Measurements from ENCODE around the gene PLA2G4E.

PLA2G4E gene

GRCh38 chr15:41974041-41974440 is 46.8 kb downstream of the PLA2G4E start:
- no peak for DNase-seq

DNA sequence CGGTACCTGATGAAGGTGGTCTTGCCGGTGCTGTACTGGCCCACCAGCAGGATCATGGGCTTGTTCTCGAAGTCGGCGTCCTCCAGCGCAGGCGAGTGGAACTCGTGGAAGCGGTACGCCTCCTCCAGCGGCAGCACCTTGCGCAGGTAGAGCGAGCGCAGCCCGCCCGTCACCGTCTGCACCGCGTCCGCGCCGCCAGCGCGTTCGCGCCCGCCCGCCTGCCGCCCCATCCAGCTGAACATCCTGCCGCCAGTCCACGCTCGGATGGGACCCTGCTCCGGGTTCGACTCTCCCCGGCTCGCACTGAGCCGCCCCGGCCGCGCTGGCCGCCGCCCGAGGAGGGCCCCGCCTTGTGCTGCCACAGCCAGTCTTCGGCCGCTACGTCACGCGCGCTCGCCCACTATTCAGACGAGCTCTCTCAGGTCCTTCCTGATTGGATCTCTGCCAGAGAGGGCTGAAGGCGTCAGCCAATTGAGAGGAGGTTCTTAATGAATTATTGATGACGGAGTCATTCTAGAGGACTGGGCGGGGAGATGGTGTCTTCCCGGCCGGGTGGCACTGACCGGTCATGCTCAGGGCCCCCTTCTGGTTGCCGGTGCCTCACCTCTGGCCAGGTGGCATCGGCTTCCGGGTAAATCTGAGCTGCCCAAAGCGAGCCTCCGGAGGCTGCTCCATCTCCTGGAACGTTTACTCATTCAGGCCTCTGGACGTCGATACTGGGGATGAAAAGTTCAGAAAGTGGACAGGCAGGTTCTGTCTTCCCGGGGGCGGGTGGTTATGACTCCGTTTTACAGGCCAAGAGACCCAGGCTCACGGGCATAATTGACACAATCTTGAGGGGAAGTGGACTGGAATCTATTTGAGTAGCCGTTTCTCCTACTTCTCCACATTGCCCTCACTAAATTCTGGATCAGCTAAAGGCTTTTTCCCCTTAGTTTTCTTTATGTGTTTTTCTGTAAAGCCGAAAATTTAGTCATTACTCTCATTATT is 48.3 kb downstream of the PLA2G4E start, which contains the start of gene EHD4:
TSS of gene EHD4 (minus strand) at position 305 of the 990 bp plus-strand sequence. CDS start at position 242, 63 bp downstream.
- DNase-seq, result peak; percentile 99

- no peak for DNase-seq
Observed at GRCh38 chr15:41971895-41972252, 49.0 kb downstream of the PLA2G4E start.

- peak; percentile 60 for DNase-seq
Observed at GRCh38 chr15:41971089-41971894, 49.5 kb downstream of the PLA2G4E start.

GRCh38 chr15:41970456-41970855 is 50.4 kb downstream of the PLA2G4E start:
- no peak for DNase-seq

DNA sequence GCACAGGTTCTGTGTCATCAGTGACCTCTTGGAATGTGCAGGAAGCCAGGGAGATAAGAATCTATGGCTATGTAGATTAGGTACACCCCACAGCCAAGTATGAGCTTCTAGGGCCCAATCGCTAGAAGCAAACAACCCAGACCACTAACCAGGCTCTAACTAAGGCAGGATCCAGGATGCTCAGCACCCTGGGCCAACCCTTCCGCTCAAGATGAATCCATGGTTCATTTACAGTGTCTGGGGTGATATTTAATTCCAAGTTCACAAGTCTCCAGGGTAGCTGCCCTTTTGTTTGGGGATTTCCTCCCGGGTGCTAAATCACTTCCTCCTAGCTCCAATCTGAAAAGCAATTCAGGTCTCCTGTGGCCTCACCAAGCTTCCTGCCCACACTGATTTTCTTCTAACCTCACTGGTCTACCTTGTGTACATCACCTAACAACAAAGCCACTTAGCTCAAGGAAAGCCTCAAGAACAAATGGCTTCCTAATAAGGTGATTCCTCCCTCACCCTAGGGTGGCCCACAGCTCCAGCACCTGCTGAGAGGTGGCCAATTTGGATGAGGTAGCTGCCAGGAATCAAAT is 50.9 kb downstream of the PLA2G4E start:
- DNase-seq, result no peak

DNA sequence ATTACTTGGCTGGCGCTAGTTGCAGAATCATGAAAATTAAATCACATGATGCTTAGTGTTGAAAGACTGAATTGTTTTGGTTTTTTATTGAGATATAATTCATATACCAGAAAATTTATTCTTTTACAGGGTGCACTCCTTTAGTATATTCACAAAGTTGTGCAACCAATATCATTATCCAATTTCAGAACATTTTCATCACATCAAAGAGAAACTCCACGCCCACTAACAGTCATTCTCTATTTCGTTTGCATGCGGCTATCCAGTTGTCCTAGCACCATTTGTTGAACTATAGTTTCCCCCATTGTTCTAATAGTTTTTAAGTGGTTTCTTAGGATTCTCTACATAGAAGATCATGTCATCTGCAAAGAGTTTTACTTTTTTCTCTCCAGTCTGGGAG is 52.1 kb downstream of the PLA2G4E start:
- DNase-seq, result no peak

DNA sequence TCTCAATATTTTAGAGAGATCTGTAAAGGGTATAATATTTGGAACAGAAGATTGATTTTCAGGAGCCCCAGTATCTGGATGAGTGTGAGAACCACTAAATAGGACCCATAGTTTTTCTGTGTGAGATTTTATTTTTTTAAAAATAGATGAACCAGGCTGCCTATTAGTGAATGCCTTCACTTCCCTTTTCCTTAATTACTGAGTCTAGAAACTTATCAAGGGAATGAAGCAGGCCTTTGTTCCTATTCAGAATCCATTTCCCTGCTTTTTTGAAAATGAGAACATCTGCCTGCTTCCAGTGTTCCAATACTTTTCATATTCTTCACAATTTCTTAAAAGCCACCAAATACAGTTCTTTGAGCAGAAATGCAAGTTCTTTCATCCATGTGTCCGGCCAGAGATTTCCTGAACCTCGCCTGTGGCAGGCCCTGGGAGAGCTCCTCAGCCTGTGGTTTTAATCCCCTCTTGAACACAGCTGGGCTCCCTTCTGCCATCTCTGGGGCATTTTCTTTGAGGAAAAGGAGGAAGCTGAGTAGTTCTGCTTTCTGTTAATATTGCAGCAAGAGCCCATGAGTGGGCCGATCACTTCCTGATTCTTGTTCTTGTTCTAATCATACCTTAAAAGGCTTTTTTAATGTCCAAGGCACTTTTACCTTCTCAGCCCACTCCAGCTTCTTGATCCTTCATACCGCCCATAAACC is 53.2 kb downstream of the PLA2G4E start:
- DNase-seq, result peak; percentile 63

GRCh38 chr15:41966920-41967465 is 53.8 kb downstream of the PLA2G4E start:
- DNase-seq, result no peak

DNA sequence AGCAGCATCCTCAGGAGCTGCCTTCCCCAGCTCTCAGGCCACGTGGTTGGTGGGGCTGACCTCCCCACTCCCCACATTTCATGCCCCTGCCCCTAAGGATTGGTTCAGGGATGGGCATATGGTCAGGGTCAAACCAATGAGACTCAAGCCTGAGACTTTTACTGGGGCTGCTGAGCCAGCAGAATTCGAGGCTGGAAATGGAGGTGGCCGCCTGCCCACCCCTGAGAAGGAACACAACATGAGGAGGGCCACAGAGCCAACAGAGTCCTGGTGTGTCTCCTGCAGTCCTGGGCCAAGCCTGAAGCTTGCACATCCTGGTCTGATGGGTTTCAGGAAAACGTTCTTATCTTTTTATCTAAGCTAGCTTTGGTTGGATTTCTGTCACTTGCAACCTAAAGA is 54.4 kb downstream of the PLA2G4E start:
- DNase-seq, result no peak

DNA sequence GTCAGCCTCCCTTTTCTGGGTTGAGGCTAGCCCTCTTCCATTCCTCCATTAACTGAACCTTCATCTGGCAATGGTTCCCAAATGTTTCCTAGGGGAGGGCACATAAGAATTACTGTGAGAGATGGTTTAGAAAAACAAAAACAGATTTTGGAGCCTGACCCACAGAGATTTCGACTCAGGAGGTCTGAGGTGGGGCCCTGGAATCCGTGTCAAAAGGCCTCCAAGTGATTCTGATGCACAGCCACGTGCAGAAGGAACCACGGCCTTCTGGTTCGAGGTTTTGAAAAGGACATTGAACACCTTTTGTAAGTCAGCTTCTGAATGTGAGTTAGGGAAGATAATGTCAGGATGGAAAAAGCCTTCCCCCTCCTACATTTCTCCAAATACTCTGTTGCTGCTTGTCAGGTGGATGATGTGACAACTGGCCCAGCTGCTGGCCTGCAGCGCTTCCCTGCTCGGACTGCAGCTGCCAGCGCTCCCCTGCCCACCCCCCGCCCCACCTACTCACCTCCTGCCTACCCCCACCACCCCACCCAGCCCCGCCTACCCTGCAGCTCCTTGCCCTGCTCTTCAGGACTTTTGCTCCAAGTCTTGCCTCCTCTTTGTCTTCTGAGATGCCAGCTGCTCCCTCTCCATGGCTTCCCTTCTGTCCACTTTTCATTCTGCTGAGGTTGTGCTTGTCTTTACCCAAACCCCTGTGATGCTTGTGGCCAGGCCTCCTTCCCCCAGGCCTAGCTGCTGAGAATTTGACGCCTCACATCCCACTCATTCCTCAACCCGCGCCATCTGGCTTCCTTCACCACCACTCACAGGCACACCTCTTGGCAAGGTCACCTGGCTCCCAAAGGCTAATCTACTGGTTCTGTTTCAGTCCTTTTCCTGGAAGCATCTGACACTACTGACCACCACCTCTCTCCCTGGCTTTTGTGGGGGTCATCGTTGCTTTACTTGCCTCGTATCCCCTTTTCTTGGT is 55.1 kb downstream of the PLA2G4E start:
- peak; percentile 42 for DNase-seq

DNA sequence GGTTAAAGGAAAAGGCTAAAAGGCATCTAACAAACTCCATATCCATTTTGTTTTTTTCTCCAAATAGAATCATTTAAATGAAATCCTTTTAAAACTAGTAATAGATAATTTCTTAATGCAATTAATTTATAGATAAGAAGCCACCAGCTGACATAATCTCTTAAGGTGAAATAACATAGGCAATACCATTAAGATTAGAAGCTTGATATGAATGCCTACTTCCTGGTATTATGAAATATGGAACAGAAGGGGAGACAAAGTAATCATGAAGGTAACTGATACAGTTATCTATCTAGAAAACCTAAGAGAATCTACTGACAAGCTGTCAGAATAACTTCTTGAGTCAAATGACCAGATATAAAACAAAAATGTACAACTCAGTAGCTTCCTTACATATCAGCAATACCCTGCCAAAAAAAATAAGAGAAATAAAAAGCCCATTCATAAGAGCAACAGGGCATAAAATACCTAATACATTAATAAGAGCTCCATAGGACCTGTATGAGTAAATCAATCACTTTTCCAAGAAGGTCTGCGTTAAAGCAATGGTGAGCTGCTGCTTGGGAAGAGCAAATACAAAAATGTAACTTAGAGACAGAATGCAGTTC is 59.1 kb downstream of the PLA2G4E start:
- DNase-seq, result no peak

- DNase-seq, result no peak
Observed at GRCh38 chr15:41961001-41961518, 59.8 kb downstream of the PLA2G4E start.

DNA sequence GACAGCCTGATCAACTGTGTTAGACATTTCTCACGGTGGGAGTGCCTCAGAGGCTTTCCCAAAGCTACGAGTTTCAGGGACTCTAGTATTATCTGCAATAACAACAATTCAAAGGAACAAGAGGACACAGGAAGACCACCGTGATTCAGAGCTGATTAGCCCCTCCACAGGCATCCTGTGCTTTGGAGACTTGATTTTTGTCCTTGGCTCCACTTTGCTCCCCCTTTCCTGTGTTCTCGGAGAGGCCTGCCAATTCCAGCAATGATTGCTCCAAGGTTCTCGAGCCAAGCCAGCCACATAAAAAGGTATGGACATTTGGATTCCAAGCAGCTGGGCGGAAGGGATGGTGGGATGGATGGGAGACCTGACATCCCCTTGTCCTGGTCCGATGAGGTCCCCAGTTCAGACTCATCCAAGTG is 62.8 kb downstream of the PLA2G4E start:
- DNase-seq, result no peak

DNA sequence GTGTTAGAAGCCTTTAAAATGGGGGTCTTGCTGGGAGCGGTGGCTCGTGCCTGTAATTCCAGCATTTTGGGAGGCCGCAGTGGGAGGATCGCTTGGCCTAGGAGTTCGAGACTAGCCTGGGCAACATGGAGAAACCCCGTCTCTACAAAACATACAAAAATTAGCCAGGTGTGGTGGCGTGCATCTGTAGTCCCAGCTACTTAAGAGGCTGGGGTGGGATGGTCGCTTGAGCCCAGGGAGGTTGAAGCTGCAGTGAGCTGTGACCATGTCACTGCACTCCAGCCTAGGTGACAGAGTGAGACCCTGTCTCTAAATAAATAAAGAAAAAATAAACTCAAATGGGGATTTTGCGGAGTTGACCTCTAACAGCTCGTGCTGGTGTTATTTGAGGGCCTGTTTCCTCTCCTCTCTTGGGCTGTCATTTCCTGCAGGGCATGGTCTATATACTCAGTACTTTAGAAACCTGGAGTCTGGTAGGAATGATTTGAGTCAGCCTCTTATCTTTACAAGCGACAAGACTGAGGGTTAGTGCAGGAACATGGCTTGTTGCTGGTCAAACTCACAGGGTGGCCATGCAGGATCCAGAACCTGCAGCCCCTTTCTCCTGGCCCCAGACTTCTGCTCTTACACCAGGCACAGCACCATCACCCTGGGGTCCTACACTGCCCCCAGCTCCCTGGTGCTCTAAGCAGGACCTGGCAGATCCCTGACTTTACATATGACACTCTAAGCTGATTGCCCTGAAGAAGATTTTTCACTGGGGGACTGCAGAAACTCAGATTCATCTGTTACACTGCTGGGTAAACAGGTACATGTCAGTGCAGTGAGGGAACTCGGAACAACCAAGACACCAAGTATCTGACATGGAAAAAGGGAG is 63.6 kb downstream of the PLA2G4E start:
- no peak for DNase-seq

GRCh38 chr15:41955807-41956525 is 64.9 kb downstream of the PLA2G4E start:
- DNase-seq, result no peak

- no peak for DNase-seq
Observed at GRCh38 chr15:41955100-41955499, 65.7 kb downstream of the PLA2G4E start.

DNA sequence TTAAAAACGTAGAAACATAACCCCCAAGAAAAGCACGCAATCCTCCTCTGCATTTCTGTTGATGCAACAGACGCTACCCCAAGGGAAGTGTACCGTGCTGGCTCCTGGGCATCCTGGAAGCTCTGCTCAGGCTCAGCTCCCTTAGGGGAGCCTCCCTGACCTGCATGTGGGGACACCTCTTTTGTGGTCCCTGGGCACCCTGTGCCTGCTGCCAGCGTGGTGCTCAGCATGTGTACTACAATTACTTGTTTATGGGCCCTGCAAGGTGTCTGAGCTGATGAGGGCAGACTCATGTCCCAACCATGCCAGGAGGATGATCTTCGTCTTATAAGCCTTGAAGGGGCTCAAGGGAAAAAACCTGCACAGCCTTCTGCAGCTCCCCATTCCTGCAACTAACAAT is 66.8 kb downstream of the PLA2G4E start:
- no peak for DNase-seq
